HG03571 (cell line): Measurements from ENCODE around the gene CD200R1.
A peak's percentile ranks its signal among the peaks of the same experiment; 100 is the strongest.
"Not testable (repeated sequence)": the region's sequence is repeated elsewhere in the genome, so short reads cannot be mapped to it uniquely, and the experiment has no call there.

ENCODE experiments used
- ATAC-seq: cut with Tn5 transposase; IDR thresholded peaks from one replicate; pipeline ENCODE4 v1.9.1; 2021; ENCODE audit not compliant: unreplicated experiment

CD200R1 gene

DNA sequence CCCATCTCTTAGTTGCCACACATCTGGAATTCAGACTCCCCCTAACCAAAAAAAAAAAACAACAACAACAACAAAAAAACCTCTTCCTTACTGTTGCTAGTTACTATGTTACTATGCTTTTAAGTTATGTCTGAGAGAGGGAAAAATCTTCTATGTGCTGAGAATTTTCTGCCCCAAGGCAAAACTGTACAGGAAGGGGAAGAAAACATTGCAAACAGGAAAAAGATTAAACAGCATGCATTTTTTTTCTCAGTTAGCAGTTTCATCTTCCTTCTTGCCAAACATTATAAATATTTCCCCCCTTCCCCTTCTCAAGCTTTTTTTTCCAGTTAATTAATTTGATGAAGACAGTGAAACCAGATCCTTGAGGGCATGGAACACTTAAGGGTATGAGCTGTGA, 1.1 kb upstream of the CD200R1 start:
- ATAC-seq: no peak

- ATAC-seq: peak; percentile 17
These were observed 755 bp downstream of the CD200R1 start for GRCh38 chr3:112974178-112974517.

DNA sequence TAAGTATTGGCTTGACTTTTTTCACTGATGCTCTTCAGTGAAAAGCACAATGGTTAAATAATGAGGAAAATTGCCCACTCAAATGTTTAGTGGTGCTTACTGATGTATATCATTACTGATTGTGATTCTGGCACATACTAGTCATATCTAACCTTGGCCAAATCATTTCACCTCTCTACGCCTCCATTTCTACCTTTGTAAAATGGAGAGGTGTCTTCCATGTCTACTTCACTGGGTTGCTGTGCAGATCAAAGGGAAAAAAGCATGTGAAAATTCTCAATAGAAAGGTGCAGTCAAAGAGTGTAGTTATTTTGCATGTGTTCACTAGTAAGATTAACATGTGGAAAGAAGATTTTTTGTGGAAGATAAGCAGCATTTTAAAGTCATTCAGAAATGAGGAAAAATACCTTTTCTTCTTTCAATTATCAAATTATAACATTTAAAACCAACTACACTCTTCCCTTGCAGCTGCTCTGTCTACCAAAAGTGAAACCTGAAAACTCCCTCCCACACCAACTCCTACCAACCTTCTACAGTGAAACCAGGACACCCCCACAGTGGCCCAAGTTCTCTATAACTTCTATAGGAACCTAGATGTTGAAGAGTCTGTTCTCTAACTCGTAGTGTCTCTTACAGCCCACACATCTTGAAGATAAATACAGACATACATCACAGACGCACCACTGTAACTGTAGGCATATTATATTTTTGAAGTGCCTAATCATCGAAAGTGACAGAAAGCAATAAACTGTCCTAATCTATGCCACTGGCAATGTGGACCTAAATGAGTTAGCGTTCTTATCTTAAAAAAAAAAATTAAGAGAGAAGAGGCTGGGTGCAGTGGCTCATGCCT, 1.4 kb downstream of the CD200R1 start:
- ATAC-seq: peak; percentile 72

DNA sequence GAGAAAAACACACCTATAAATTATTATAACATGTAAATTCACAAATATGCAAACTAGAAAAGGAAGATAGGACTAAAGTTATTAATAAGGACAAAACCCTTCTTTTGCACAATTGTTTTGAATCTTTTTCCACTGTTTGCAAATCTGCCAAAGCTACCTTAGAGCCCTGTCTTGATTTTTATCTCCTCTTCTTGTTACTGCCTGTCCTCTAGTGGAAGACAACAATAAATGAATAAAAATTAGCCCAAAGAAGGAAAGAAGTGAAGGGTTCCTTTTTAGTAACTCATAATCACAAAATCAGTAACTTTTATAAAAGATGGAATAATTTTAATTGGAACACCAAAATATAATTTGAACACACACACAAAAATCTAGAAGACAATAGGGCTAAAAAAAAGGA, 2.7 kb downstream of the CD200R1 start:
- ATAC-seq: no peak

DNA sequence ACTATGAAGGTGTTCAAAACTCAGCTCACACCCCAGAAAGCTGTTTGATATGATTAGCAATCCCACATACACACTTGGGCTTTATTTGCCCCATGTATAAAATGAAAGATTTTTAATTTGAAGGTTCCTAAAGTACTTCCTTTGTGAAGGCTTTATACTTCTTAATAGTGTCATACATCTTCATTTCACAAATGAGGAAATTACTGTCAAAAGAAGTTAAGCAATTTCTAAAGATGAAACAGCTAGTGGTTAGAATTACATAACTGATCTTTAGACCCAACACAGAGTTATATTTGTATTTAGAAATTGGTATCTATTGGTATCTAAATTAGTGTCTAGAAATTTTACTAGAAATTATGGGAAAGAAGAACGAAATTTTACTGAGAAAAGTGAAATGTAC, 7.1 kb downstream of the CD200R1 start:
- no peak for ATAC-seq

- ATAC-seq: no peak
These were observed 7.5 kb downstream of the CD200R1 start for GRCh38 chr3:112967425-112967824.

DNA sequence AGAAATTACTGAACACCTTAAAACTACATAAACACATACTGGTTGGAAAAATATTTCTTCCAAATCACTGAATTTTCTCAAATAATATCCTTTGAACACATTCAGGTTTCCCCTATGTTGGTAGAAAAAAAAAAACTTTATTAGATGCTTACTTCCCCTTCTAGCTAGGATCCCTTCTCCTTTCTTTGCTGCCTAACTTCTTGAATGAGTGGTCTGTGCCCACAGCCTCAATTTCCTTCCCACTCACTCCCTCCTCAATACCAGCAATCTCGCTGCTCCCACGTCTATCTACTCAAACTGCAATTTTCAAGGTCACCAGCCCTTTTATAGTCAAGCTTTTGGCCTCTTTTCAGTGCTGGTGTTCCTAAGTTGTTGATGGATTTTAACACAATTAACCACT, 8.3 kb downstream of the CD200R1 start:
- no peak for ATAC-seq

GRCh38 chr3:112965656-112966055, 9.2 kb downstream of the CD200R1 start:
- ATAC-seq: no peak

DNA sequence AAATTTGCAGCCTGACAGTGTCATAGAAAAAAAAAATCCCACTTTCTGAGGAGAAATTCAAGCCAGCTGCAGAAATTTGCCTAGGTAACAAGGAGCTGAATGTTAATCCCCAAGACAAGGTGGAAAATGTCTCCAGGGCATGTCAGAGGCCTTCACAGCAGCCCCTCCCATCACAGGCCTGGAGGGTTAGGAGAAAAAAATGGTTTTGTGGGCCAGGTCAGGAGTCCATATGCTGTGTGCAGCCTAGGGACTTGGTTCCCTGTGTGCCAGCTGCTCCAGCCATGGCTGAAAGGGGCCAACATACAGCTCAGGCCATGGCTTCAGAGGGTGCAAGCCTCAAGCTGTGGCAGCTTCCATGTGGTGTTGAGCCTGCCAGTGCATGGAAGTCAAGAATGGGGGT, 11.2 kb downstream of the CD200R1 start:
- no peak for ATAC-seq

DNA sequence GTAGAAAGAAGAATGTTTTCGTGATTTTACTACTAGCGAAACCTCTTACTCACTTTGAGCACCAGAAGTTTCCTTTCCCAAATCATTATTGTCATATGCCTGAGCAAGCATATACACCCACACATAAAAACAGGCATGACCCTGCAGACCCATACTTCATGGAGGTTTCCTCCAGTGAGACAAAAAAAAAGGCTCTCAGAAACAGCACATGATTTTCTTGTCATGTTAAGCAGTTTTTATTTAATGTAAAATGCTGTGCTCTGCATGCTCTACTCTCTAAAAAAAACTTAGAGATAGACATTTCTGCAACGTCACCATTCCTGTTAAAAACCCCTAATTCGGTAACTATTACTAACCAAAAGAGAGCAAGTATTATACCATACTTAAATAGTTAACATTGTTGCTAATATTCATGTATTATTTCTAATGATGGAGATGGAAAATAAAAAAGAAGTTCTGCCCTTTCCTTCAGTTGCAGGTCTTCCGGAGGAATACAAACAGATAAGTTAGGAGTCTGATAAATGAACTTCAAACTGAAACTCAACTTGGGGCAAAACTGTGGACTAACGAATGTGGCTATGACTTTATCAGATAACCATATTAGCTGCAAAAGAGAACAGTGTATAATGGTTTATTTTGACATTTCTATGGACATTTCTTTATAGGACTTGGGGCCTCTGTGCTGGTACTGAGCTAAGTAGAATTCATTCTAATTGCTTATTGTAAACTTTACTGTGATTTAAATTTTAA, 15.9 kb downstream of the CD200R1 start:
- ATAC-seq: peak; percentile 71

- ATAC-seq: no peak
These were observed 18.6 kb downstream of the CD200R1 start for GRCh38 chr3:112956351-112956750.

DNA sequence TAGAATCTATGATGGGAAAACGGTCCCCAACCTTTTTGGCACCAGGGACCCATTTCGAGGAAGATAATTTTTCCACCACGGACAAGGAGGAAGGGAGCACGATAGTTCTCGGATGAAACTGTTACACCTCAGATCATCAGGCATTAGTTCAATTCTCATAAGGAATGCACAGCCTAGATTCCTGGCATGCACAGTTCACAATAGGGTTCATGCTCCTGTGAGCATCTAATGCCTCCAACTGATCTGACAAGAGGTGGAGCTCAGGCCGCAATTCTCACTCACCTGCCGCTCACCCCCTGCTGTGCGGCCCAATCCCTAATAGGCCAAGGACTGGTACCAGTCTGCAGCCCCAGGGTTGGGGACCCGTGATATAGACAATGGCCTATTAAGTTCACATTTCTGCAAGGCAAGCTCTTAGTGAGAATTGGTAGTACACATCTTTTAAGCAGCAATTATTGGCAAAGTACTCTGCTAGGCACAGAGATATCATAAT, 26.5 kb downstream of the CD200R1 start:
- no peak for ATAC-seq

DNA sequence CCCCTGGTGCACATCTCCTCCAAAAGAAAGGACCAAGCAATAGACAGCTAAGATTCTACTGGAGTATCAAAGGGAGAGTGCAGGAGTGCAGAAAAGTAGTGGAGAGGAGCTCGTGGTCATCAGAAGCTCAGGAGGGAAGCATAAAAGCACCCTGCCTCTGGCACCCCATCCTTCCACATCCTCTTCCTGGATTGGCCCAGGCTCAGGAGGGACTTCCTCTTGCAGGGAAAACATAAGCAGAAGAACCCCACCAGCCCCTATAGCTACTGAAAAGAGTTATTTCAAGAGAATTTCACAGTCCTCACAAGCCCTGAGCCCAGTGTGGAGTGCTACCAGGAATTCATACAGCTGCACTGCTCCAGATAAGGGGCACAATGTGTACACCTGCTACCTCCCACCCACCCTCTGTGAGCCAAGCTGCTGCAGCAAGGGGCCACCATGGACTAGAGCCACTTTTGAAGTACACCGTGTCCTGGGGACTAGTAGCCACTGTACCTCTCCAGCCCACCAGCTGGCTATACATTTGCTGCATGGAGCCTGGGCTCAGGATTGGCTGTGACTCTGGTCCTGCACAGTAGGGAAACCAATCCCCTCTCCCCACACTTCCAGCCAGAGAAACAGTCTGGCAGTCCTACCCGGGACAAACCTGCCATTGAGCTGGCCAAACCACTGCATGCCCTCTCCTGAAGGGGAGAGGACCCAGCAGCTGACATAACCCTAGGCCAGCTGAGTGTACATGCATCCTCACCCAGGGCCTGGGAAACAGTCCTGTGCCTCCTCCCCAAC, 43.0 kb downstream of the CD200R1 start:
- ATAC-seq: no peak

GRCh38 chr3:112930771-112931170, 44.1 kb downstream of the CD200R1 start:
- no peak for ATAC-seq

- ATAC-seq: no peak
These were observed 48.9 kb downstream of the CD200R1 start for GRCh38 chr3:112925969-112926368.

DNA sequence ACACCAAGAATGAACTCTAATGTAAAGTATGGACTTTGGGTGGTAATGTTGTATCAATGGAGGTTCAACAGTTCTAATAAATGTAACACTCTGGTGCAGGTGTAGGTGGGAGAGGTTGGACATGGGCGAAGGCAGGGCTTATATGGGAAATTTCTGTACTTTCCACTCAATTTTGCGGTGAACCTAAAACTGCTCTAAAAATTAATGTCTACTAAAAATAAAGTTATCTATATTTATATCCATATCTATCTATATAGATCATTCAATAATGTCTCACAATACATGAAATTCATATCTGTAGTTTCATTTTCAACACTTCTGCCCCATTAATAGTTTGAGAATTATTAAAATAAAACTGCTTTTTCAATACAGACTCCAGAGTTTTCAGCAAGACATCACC, 49.3 kb downstream of the CD200R1 start:
- no peak for ATAC-seq

DNA sequence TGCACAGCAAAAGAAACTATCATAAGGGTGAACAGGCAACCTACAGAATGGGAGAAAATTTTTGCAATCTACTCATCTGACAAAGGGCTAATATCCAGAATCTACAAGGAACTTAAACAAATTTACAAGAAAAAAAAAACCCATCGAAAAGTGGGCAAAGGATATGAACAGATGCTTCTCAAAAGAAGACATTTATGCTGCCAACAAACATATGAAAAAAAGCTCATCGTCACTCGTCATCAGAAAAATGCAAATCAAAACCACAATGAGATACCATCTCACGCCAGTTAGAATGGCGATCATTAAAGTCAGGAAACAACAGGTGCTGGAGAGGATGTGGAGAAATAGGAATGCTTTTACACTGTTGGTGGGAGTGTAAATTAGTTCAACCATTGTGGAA, 55.4 kb downstream of the CD200R1 start:
- not testable (repeated sequence) for ATAC-seq

DNA sequence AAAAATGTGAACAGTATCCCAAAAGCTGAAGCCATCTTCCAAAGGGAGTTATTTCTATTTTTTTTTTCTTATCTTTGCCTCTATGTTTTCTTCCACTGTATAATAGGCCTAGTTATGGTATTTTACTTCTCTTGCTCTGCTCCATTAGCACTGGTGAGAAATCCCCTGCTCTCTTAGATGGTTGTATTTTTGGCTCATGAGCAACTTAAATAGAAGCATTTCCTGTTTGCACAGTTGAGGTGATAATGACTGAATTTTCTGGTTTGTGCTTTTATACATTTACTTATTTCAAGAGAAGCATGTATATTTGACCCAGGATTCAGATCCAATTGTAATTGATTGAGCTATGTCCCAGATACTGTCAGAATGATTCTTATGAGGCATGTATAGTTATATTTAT, 66.7 kb downstream of the CD200R1 start:
- ATAC-seq: peak; percentile 90

DNA sequence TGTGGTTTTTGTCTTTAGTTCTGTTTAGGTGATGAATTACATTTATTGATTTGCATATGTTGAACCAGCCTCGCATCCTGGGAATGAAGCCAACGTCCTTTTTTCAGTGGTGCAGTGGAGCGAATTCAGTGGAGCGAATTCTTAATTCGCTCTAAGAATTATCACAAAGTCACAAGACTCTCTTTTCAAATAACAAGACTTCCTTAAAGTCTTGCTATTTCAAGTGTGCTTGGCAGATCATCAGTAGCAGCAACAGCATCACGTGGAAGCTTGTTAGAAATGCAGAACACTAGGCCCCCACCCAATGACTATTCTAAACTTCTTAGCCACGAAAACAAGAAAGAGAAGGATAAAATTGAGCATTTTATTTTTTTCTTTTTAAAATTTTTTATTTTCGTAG, 70.1 kb downstream of the CD200R1 start:
- no peak for ATAC-seq

DNA sequence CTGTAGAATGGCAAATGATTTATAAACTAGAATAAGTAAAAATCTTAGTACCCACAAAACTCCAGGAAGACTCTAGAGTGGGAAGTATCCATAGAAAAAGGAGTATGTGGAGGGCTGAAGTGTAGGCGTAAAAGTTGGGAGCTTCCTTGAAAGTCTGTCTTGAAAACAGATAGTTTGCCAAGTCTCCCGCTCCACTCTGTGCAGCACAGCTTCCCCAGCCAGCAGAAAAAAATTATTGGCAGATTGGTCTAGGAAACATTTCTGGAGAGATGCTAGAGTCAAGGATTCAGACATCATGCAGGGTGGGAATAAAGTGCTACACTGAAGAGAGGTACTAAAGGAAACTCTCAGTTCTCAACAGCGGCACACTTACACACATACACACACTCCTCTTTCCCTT, 74.8 kb downstream of the CD200R1 start:
- ATAC-seq: no peak

GRCh38 chr3:112897791-112898190, 77.1 kb downstream of the CD200R1 start:
- ATAC-seq: no peak

DNA sequence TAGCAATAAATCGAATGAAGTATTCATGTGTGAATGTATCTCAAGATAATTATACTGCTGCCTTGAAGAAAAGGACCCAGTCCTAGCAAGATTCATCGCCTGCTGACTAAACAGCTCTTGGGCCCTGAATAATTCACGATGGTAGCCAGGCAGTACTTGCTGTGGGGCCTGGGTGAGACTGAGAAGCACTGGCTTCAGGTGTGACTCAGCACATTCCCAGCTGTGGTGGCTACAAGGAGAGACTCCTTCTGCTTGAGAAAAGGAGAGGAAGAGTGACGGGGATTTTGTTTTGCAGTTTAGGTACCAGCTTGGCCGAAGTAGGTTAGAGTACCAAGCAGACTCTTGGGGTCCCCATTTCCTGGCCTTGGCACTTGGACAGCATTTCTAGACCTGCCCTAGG, 80.6 kb downstream of the CD200R1 start:
- ATAC-seq: no peak
